ENCODE data around the gene GRIN3B.

The GRIN3B gene

GRCh38 chr19:991174-991931, 8.9 kb upstream of the GRIN3B start:
- peak; percentile 81 for DNase-seq
- ATAC-seq = peak; percentile 42

GRCh38 chr19:991932-992669, 8.1 kb upstream of the GRIN3B start:
- DNase-seq (no peak), ATAC-seq (no peak)

- ATAC-seq = no peak
- DNase-seq = no peak
Measured at GRCh38 chr19:992670-993055, 7.6 kb upstream of the GRIN3B start.

- ATAC-seq = no peak
- DNase-seq = no peak
Measured at GRCh38 chr19:993361-993830, 6.8 kb upstream of the GRIN3B start.

- DNase-seq (no peak), ATAC-seq (no peak)
Measured at GRCh38 chr19:993831-994393, 6.3 kb upstream of the GRIN3B start.

- DNase-seq = no peak
- no peak for ATAC-seq
Measured at GRCh38 chr19:994516-994915, 5.7 kb upstream of the GRIN3B start.

GRCh38 chr19:995051-995827, 5.0 kb upstream of the GRIN3B start:
- DNase-seq (no peak), ATAC-seq (no peak)

GRCh38 chr19:996051-996838, 4.0 kb upstream of the GRIN3B start:
- ATAC-seq (peak; percentile 62), DNase-seq (peak; percentile 74)

GRCh38 chr19:998064-998463, 2.2 kb upstream of the GRIN3B start:
- no peak for ATAC-seq

GRCh38 chr19:999379-999719, 870 bp upstream of the GRIN3B start:
- DNase-seq (no peak), ATAC-seq (no peak)

More at GRCh38 chr19:998064-998463, 2.2 kb upstream of the GRIN3B start:
- no peak for DNase-seq

- DNase-seq (no peak), ATAC-seq (no peak)
Measured at GRCh38 chr19:1000591-1001537, 645 bp downstream of the GRIN3B start.

GRCh38 chr19:1001538-1002166, 1.4 kb downstream of the GRIN3B start:
- peak; percentile 56 for ATAC-seq
- DNase-seq = peak; percentile 83

GRCh38 chr19:1002600-1002999, 2.4 kb downstream of the GRIN3B start:
- ATAC-seq (no peak), DNase-seq (no peak)

GRCh38 chr19:1003283-1003682, 3.1 kb downstream of the GRIN3B start:
- ATAC-seq = no peak
- no peak for DNase-seq

GRCh38 chr19:1004204-1004802, 4.1 kb downstream of the GRIN3B start:
- DNase-seq = no peak
- ATAC-seq = no peak

GRCh38 chr19:1004803-1005664, 4.8 kb downstream of the GRIN3B start:
- DNase-seq (no peak), ATAC-seq (no peak)

GRCh38 chr19:1006711-1007398, 6.6 kb downstream of the GRIN3B start:
- no peak for ATAC-seq
- no peak for DNase-seq

All from stimulated activated naive CD8-positive, alpha-beta T cell treated with anti-CD3 and anti-CD28 coated beads, Interleukin-15, Interleukin-2, amounts not matched to agents 100 U/mL and 50 U/mL, for 24 hours (primary cell).